ENCODE data around the gene TSSK2.

DNA sequence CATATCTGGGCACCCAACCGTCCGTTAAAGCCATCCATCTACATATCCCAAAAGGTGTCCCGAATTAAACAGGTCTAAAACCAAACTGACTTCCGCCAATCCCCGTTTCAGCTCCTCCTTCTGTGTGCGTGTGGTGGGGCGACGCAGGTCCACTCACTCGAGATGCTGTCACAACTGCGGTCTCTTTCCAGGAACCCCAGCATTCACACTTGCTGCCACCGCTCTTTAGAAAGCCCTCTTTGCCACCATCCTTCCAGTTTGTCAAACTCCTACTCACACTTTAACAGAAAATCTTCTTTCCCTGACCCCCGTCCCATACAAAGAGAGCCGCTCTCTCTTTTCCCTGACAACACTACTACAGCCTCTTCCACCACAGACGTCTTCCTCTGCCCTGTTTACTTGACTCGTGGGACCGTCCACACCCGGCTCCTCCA is 12.9 kb downstream of the TSSK2 start:
- TF ChIP-seq POLR2A (IDR thresholded peaks at IDR 0.05) (no peak), POLR2AphosphoS5 (IDR thresholded peaks at IDR 0.05) (no peak)
- TF ChIP-seq, protein P1, sequence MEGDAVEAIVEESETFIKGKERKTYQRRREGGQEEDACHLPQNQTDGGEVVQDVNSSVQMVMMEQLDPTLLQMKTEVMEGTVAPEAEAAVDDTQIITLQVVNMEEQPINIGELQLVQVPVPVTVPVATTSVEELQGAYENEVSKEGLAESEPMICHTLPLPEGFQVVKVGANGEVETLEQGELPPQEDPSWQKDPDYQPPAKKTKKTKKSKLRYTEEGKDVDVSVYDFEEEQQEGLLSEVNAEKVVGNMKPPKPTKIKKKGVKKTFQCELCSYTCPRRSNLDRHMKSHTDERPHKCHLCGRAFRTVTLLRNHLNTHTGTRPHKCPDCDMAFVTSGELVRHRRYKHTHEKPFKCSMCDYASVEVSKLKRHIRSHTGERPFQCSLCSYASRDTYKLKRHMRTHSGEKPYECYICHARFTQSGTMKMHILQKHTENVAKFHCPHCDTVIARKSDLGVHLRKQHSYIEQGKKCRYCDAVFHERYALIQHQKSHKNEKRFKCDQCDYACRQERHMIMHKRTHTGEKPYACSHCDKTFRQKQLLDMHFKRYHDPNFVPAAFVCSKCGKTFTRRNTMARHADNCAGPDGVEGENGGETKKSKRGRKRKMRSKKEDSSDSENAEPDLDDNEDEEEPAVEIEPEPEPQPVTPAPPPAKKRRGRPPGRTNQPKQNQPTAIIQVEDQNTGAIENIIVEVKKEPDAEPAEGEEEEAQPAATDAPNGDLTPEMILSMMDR (IDR thresholded peaks at IDR 0.05) = no peak
